HG03457 (cell line): Measurements from ENCODE around the gene UMODL1.

Source experiments
- ATAC-seq: cut with Tn5 transposase; IDR thresholded peaks from one replicate; pipeline ENCODE4 v1.9.1; 2021; ENCODE audit warnings: moderate number of reproducible peaks; ENCODE audit not compliant: unreplicated experiment

Gene UMODL1

GRCh38 chr21:42187976-42188653 lies 117.0 kb downstream of the UMODL1 start:
- ATAC-seq, result peak; percentile 94

GRCh38 chr21:42188663-42189062 lies 117.5 kb downstream of the UMODL1 start:
- ATAC-seq, result no peak

GRCh38 chr21:42189431-42189830 lies 118.3 kb downstream of the UMODL1 start:
- ATAC-seq, result no peak

- no peak for ATAC-seq
Measured at GRCh38 chr21:42189860-42190485, 118.9 kb downstream of the UMODL1 start.

- ATAC-seq, result no peak
Measured at GRCh38 chr21:42190486-42190863, 119.4 kb downstream of the UMODL1 start.

GRCh38 chr21:42191064-42191463 lies 119.9 kb downstream of the UMODL1 start:
- no peak for ATAC-seq

- no peak for ATAC-seq
Measured at GRCh38 chr21:42191696-42192595, 120.8 kb downstream of the UMODL1 start.
